Measurements from ENCODE around the gene PRKCA. TPM values are rescaled to one million over a fixed set of nuclear protein-coding genes. Genes with fewer than 3 reads are reported as not detected.

Gene PRKCA
- total and polyA plus RNA-seq, 2 donors from 2014 or later = 8.0 to 50.8 TPM

- no peak for FAIRE-seq
- no peak overlapping the region for H3K4me3 ChIP-seq (ENCODE audit: low read length in 3 of 3)
These were observed 71.8 kb downstream of the PRKCA start for GRCh38 chr17:66373944-66374817.

GRCh38 chr17:66375121-66375520, 72.7 kb downstream of the PRKCA start:
- Histone ChIP-seq H3K27ac (ENCODE audit: low read depth in 2 of 2, low read length in 2 of 2) (no peak overlapping the region), H3K9ac (ENCODE audit: low read length in 3 of 3) (peak overlapping the region in 1 of 3 donors; percentile 41), H3K36me3 (ENCODE audit: control insufficient read depth in 2 of 3, insufficient read depth in 3 of 3, low read length in 3 of 3) (no peaks in the 10 kb centered on the region), H3K4me1 (ENCODE audit: control insufficient read depth in 2 of 3, insufficient read depth in 2 of 3, low read depth in 1 of 3, low read length in 3 of 3) (peaks cover 0 to 9% (median 8%) of the 10 kb centered on the region in 3 donors), H3K4me3 (ENCODE audit: low read length in 3 of 3) (no peak overlapping the region), H3K9me3 (ENCODE audit: control insufficient read depth in 2 of 3, insufficient read depth in 1 of 3, low read length in 3 of 3) (no peaks in the 10 kb centered on the region), H3K27me3 (ENCODE audit: control insufficient read depth, insufficient read depth, low read length) (no peaks in the 10 kb centered on the region)
- intact Hi-C loops (cut with DNase I) = no loop called here
- DNase-seq (peak in 1 of 5 donors; percentile 39), FAIRE-seq (no peak)
- no peak for TF ChIP-seq CTCF (IDR thresholded peaks at IDR 0.05; ENCODE audit: borderline replicate concordance, extremely low read depth, insufficient read depth)

More at GRCh38 chr17:66373944-66374817, 71.8 kb downstream of the PRKCA start:
- peaks cover 0 to 12% (median 12%) of the 10 kb centered on the region in 3 donors for H3K4me1 ChIP-seq (ENCODE audit: control insufficient read depth in 2 of 3, insufficient read depth in 2 of 3, low read depth in 1 of 3, low read length in 3 of 3)
- DNase-seq = peak; percentile 77 to 87 (median 79)
- TF ChIP-seq CTCF (IDR thresholded peaks at IDR 0.05; ENCODE audit: borderline replicate concordance, extremely low read depth, insufficient read depth) = no peak
- H3K27me3 ChIP-seq (ENCODE audit: control insufficient read depth, insufficient read depth, low read length) = no peaks in the 10 kb centered on the region
- peak overlapping the region in 1 of 2 donors; percentile 14 for H3K27ac ChIP-seq (ENCODE audit: low read depth in 2 of 2, low read length in 2 of 2)
- no peak overlapping the region for H3K9ac ChIP-seq (ENCODE audit: low read length in 3 of 3)
- intact Hi-C loops (cut with DNase I) = no loop called here
- no peaks in the 10 kb centered on the region for H3K9me3 ChIP-seq (ENCODE audit: control insufficient read depth in 2 of 3, insufficient read depth in 1 of 3, low read length in 3 of 3)
- H3K36me3 ChIP-seq (ENCODE audit: control insufficient read depth in 2 of 3, insufficient read depth in 3 of 3, low read length in 3 of 3) = no peaks in the 10 kb centered on the region

- intact Hi-C loops (cut with DNase I) = no loop called here
- H3K36me3 ChIP-seq (ENCODE audit: control insufficient read depth in 2 of 3, insufficient read depth in 3 of 3, low read length in 3 of 3) = no peaks in the 10 kb centered on the region
- no peak overlapping the region for H3K9ac ChIP-seq (ENCODE audit: low read length in 3 of 3)
- H3K9me3 ChIP-seq (ENCODE audit: control insufficient read depth in 2 of 3, insufficient read depth in 1 of 3, low read length in 3 of 3) = no peaks in the 10 kb centered on the region
- DNase-seq (no peak), FAIRE-seq (no peak)
- no peaks in the 10 kb centered on the region for H3K27me3 ChIP-seq (ENCODE audit: control insufficient read depth, insufficient read depth, low read length)
- H3K4me1 ChIP-seq (ENCODE audit: control insufficient read depth in 2 of 3, insufficient read depth in 2 of 3, low read depth in 1 of 3, low read length in 3 of 3) = peaks cover 0 to 12% (median 8%) of the 10 kb centered on the region in 3 donors
- H3K27ac ChIP-seq (ENCODE audit: low read depth in 2 of 2, low read length in 2 of 2) = no peak overlapping the region
- no peak for TF ChIP-seq CTCF (IDR thresholded peaks at IDR 0.05; ENCODE audit: borderline replicate concordance, extremely low read depth, insufficient read depth)
- no peak overlapping the region for H3K4me3 ChIP-seq (ENCODE audit: low read length in 3 of 3)
These were observed 75.9 kb downstream of the PRKCA start for GRCh38 chr17:66378296-66378695.
